Keratinocyte (primary cell): ENCODE results near the gene CTAG1A. TPM values are rescaled to one million over a fixed set of nuclear protein-coding genes. Genes with fewer than 3 reads are reported as not detected.

Experiments used
- DNase-seq: peaks from one replicate; pipeline ENCODE4 v3.0.0-alpha.2; 2011; ENCODE audit warnings: low read depth, missing footprints, low spot score
- FAIRE-seq: peaks from 2 replicates; lab custom pipeline; 2011; peaks lifted over from hg19 to GRCh38; lab: Jason Lieb, UNC
- H2AFZ ChIP-seq: 2 replicates; pipeline ENCODE4 v1.6.0; 2012; ENCODE audit warnings: low read length, control low read depth, inconsistent platforms; ENCODE audit not compliant: control insufficient read depth
- H3K27ac ChIP-seq: 2 replicates; pipeline ENCODE4 v1.5.1; 2011; ENCODE audit warnings: low read length; ENCODE audit not compliant: control insufficient read depth, insufficient read depth
- H3K27me3 ChIP-seq: 3 replicates; pipeline ENCODE4 v1.6.0; 2011; ENCODE audit warnings: low read length; ENCODE audit not compliant: control insufficient read depth, insufficient read depth; ENCODE audit errors: extremely low read depth
- H3K36me3 ChIP-seq, 2 experiments: 2 replicates in 1 of 2; 3 replicates in 1 of 2; pipeline ENCODE4 v1.5.1; 2011; ENCODE audit warnings: low read length in 2 of 2, mild to moderate bottlenecking in 1 of 2; ENCODE audit not compliant: control insufficient read depth in 2 of 2, insufficient read depth in 2 of 2; ENCODE audit errors: extremely low read depth in 1 of 2
- H3K4me1 ChIP-seq: 3 replicates; pipeline ENCODE4 v1.5.1; 2011; ENCODE audit warnings: low read length; ENCODE audit not compliant: control insufficient read depth, insufficient read depth; ENCODE audit errors: extremely low read depth
- H3K4me2 ChIP-seq: 3 replicates; pipeline ENCODE4 v1.6.0; 2011; ENCODE audit warnings: low read depth, low read length; ENCODE audit not compliant: control insufficient read depth, insufficient read depth; ENCODE audit errors: extremely low read depth
- H3K4me3 ChIP-seq, 3 experiments: fragments of 200-600 bp in 1 of 3; sonication (generic) in 1 of 3; 2 replicates in 2 of 3; 3 replicates in 1 of 3; pipeline ENCODE4 v1.5.1; 2011 to 2016; ENCODE audit warnings: low read length in 3 of 3, mild to moderate bottlenecking in 3 of 3, control low read depth in 2 of 3, inconsistent platforms in 1 of 3, low read depth in 1 of 3, mixed read lengths in 1 of 3, mixed run types in 1 of 3, moderate library complexity in 1 of 3; ENCODE audit not compliant: control insufficient read depth in 2 of 3, insufficient read depth in 2 of 3; ENCODE audit errors: extremely low read depth in 1 of 3
- H3K79me2 ChIP-seq: 2 replicates; pipeline ENCODE4 v1.6.0; 2012; ENCODE audit warnings: low read length; ENCODE audit not compliant: control insufficient read depth, insufficient read depth
- H3K9ac ChIP-seq: 3 replicates; pipeline ENCODE4 v1.6.0; 2011; ENCODE audit warnings: low read length; ENCODE audit not compliant: control insufficient read depth, insufficient read depth; ENCODE audit errors: extremely low read depth
- H3K9me1 ChIP-seq: 3 replicates; pipeline ENCODE4 v1.6.0; 2011; ENCODE audit warnings: low read length; ENCODE audit not compliant: control insufficient read depth, insufficient read depth; ENCODE audit errors: extremely low read depth
- H3K9me3 ChIP-seq: 2 replicates; pipeline ENCODE4 v1.5.1; 2012; ENCODE audit warnings: low read depth, low read length; ENCODE audit not compliant: control insufficient read depth
- H4K20me1 ChIP-seq: 3 replicates; pipeline ENCODE4 v1.6.0; 2011; ENCODE audit warnings: low read length; ENCODE audit not compliant: control insufficient read depth, insufficient read depth; ENCODE audit errors: extremely low read depth
- EZH2 ChIP-seq: IDR thresholded peaks from one replicate; pipeline ENCODE4 v1.6.1; 2012; ENCODE audit warnings: inconsistent platforms, mild to moderate bottlenecking, low read length, moderate library complexity
- dilution Hi-C: fragments of 300-500 bp; cut with MboI; formaldehyde crosslinking; loops from one replicate; pipeline ENCODE4 v1.7.0; 2020; ENCODE audit warnings: low sequenced_read_pairs; ENCODE audit not compliant: extremely low pct_ligation_motif_present
- polyA plus RNA-seq, 5 experiments: library from polyadenylated mRNA; depleted of rRNA in 3 of 5; stranded (reverse) in 3 of 5; stranded (forward) in 1 of 5; unstranded in 1 of 5; fragments of >200 nt; gene quantifications; 1 replicate in 1 of 5; 2 replicates in 3 of 5; 3 replicates in 1 of 5; pipeline versions ENCODE4 v1.2.1 to v1.2.3, GENCODE V29; 2011 to 2012; ENCODE audit warnings: missing spikeins in 2 of 5, low read depth in 1 of 5, low replicate concordance in 1 of 5
- TF ChIP-seq, protein P1 (sequence below), 3 experiments: IDR thresholded peaks in 1 of 3; conservative IDR thresholded peaks in 1 of 3; optimal IDR thresholded peaks in 1 of 3; 2 replicates in 2 of 3; 3 replicates in 1 of 3; pipeline versions ENCODE3 to v1.5.1; 2011; ENCODE audit warnings: low read length in 3 of 3, mild to moderate bottlenecking in 3 of 3, moderate library complexity in 2 of 3, control low read depth in 1 of 3, inconsistent platforms in 1 of 3; ENCODE audit not compliant: insufficient read depth in 2 of 3; ENCODE audit errors: extremely low read depth in 1 of 3

Gene CTAG1A
- polyA plus RNA-seq, 1 donor (not counting 4 experiments of a cell fraction or from before 2014, with no cell fraction given) = not detected

DNA sequence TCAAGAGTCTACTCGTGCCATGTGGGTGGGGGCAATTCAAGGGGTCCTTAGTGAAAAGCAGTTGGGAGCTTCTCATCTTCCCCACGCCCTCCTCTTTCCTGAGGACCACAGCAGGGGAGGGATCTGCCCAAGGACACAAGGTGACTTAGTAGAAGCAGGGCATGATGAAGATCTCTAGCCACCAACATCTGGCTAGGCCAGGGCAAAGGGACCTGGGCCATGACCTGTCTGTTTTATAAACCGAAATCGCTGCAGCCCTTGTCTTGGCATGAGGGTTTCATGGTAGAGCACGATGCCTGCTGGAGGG, 43.4 kb upstream of the CTAG1A start:
- Histone ChIP-seq H3K4me1 (peaks cover 30% of the 10 kb centered on the region), H3K27me3 (no peaks in the 10 kb centered on the region), H3K79me2 (peaks cover 9% of the 10 kb centered on the region), H3K27ac (peak overlapping the region; percentile 86), H3K36me3 (peaks cover 1 to 3% of the 10 kb centered on the region in 2 experiments), H4K20me1 (no peaks in the 10 kb centered on the region), H3K9me1 (no peaks in the 10 kb centered on the region), H3K9me3 (no peaks in the 10 kb centered on the region), H3K4me3 (peak overlapping the region in 1 of 3 experiments; percentile 8), H3K9ac (peak overlapping the region; percentile 71), H3K4me2 (peak overlapping the region; percentile 72), H2AFZ (no peak overlapping the region)
- dilution Hi-C loops = no loop called here
- no peak for FAIRE-seq
- TF ChIP-seq, protein P1, sequence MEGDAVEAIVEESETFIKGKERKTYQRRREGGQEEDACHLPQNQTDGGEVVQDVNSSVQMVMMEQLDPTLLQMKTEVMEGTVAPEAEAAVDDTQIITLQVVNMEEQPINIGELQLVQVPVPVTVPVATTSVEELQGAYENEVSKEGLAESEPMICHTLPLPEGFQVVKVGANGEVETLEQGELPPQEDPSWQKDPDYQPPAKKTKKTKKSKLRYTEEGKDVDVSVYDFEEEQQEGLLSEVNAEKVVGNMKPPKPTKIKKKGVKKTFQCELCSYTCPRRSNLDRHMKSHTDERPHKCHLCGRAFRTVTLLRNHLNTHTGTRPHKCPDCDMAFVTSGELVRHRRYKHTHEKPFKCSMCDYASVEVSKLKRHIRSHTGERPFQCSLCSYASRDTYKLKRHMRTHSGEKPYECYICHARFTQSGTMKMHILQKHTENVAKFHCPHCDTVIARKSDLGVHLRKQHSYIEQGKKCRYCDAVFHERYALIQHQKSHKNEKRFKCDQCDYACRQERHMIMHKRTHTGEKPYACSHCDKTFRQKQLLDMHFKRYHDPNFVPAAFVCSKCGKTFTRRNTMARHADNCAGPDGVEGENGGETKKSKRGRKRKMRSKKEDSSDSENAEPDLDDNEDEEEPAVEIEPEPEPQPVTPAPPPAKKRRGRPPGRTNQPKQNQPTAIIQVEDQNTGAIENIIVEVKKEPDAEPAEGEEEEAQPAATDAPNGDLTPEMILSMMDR (optimal IDR thresholded peaks at IDR 0.05 in 1 of 3, IDR thresholded peaks at IDR 0.05 in 1 of 3, conservative IDR thresholded peaks at IDR 0.05 in 1 of 3; ENCODE audit: extremely low read depth in 1 of 3, insufficient read depth in 2 of 3, low read length in 3 of 3) = no peak
- TF ChIP-seq EZH2 = no peak
- DNase-seq = no peak

DNA sequence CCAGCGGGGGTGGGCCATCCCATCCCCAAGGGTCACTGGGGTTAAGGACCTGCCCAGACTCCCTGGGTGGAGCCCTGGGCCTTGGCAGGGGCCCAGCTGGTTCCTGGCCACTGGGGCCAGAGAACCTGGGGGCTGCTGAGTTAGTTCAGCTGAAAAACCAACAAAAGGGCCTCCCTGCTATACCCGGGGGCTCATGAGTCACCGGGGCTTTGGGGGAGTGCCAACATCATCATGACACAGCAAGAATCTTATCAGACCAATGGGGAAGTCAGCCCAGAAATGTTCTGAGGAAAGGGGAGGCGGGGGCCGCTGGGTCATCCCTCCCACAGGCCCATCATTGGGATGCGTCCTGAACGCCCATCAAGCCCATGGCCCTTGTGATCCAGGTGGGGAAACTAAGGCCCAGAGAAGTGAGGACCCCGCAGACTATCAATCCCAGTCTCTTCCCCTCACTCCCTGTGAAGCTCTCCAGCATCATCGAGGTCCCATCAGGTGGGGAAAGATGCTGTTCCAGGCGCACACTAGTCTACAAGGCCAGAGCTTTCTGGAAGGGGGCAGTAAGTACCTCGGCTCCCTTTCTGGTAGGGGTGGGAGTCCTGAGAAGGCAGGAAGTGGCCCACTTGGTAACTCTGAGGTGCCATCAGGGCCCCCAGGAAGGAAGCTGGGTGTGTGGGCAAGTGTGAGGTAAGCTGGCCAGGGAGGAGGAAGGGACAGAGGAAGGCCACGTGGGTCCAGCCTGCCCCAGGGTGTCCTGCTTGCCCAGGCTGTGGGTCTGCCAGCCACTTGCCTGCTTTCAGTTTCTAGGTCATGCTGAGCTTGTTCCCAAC, 42.8 kb upstream of the CTAG1A start:
- FAIRE-seq (no peak), DNase-seq (no peak)

More for the DNA sequence above, 42.8 kb upstream of the CTAG1A start:
- H3K4me1 ChIP-seq = peaks cover 30% of the 10 kb centered on the region
- no peaks in the 10 kb centered on the region for H3K9me3 ChIP-seq
- H3K9ac ChIP-seq = peak overlapping the region; percentile 71
- H3K4me3 ChIP-seq = peak overlapping the region in 2 of 3 experiments; percentile 9 to 25
- H3K36me3 ChIP-seq = peaks cover 1 to 3% of the 10 kb centered on the region in 2 experiments
- no peaks in the 10 kb centered on the region for H4K20me1 ChIP-seq
- no peaks in the 10 kb centered on the region for H3K27me3 ChIP-seq
- TF ChIP-seq, protein P1 (optimal IDR thresholded peaks at IDR 0.05 in 1 of 3, IDR thresholded peaks at IDR 0.05 in 1 of 3, conservative IDR thresholded peaks at IDR 0.05 in 1 of 3; ENCODE audit: extremely low read depth in 1 of 3, insufficient read depth in 2 of 3, low read length in 3 of 3) = no peak
- peaks cover 9% of the 10 kb centered on the region for H3K79me2 ChIP-seq
- dilution Hi-C loops = no loop called here
- peak overlapping the region; percentile 86 for H3K27ac ChIP-seq
- peak overlapping the region; percentile 72 for H3K4me2 ChIP-seq
- no peak overlapping the region for H2AFZ ChIP-seq
- no peaks in the 10 kb centered on the region for H3K9me1 ChIP-seq
